Left ventricle myocardium inferior (tissue), 1 donor: ENCODE data around the gene ADGRG2. TPM values are rescaled to one million over a fixed set of nuclear protein-coding genes. Genes with fewer than 3 reads are reported as not detected.

ENCODE experiments used
- DNase-seq: peaks from one replicate; pipeline ENCODE4 v3.0.0-alpha.2; 2020
- H3K27ac ChIP-seq: fragments of 200-600 bp; replicated peaks from 2 replicates; pipeline ENCODE4 v1.8.0; 2021
- H3K27me3 ChIP-seq: fragments of 200-600 bp; 2 replicates; pipeline ENCODE4 v1.8.0; 2021; ENCODE audit warnings: low read depth
- H3K36me3 ChIP-seq: fragments of 200-600 bp; 2 replicates; pipeline ENCODE4 v1.8.0; 2021
- H3K4me1 ChIP-seq: fragments of 200-600 bp; 2 replicates; pipeline ENCODE4 v1.8.0; 2021
- H3K4me3 ChIP-seq: fragments of 200-600 bp; 2 replicates; pipeline ENCODE4 v1.8.0; 2021; ENCODE audit warnings: mild to moderate bottlenecking, moderate library complexity
- H3K9me3 ChIP-seq: fragments of 200-600 bp; replicated peaks from 2 replicates; pipeline ENCODE4 v1.8.0; 2021
- CTCF ChIP-seq: fragments of 200-600 bp; IDR thresholded peaks from 2 replicates; pipeline ENCODE4 v1.8.0; 2021; ENCODE audit warnings: antibody characterized with exemption, mild to moderate bottlenecking, borderline replicate concordance
- intact Hi-C: fragments of 100-400 bp; cut with micrococcal nuclease; formaldehyde crosslinking; loops from one replicate; pipeline ENCODE4 v1.11.0; 2022
- total RNA-seq: library from RNA; stranded (reverse); fragmentation: NEBNext Ultra II Directional; extraction: Animal tissue kit (Norgen Biotek cat#: 25700); gene quantifications from one replicate; pipeline ENCODE4 v1.2.1, GENCODE V29; 2021
- donor health status: DM: no; HTN: yes; CAD: no; lungs with severe emphysema.

The ADGRG2 gene
- total RNA-seq, 1 donor from 2014 or later: 0.16 TPM

GRCh38 chrX:19007868-19008267 lies 114.4 kb downstream of the ADGRG2 start:
- no peak for DNase-seq
- Histone ChIP-seq H3K27me3 (no peaks in the 10 kb centered on the region), H3K9me3 (no peaks in the 10 kb centered on the region), H3K4me1 (no peaks in the 10 kb centered on the region), H3K27ac (no peak overlapping the region), H3K36me3 (no peaks in the 10 kb centered on the region), H3K4me3 (no peak overlapping the region)
- no peak for TF ChIP-seq CTCF
- intact Hi-C loops: no loop called here

- no peak for DNase-seq
- Histone ChIP-seq H3K4me1 (no peaks in the 10 kb centered on the region), H3K36me3 (no peaks in the 10 kb centered on the region), H3K4me3 (no peak overlapping the region), H3K9me3 (no peaks in the 10 kb centered on the region), H3K27me3 (no peaks in the 10 kb centered on the region), H3K27ac (no peak overlapping the region)
- TF ChIP-seq CTCF: no peak
- intact Hi-C loops: no loop called here
Observed at GRCh38 chrX:19007011-19007410, 115.3 kb downstream of the ADGRG2 start.

GRCh38 chrX:19005909-19006308 lies 116.4 kb downstream of the ADGRG2 start:
- no peak for DNase-seq
- Histone ChIP-seq H3K4me3 (no peak overlapping the region), H3K4me1 (no peaks in the 10 kb centered on the region), H3K27me3 (no peaks in the 10 kb centered on the region), H3K27ac (no peak overlapping the region), H3K9me3 (no peaks in the 10 kb centered on the region), H3K36me3 (no peaks in the 10 kb centered on the region)
- intact Hi-C loops: no loop called here
- TF ChIP-seq CTCF: no peak

- no peaks in the 10 kb centered on the region for H3K36me3 ChIP-seq
- intact Hi-C loops: no loop called here
- no peak overlapping the region for H3K4me3 ChIP-seq
- DNase-seq: no peak
- no peak for TF ChIP-seq CTCF
- no peaks in the 10 kb centered on the region for H3K27me3 ChIP-seq
- H3K4me1 ChIP-seq: no peaks in the 10 kb centered on the region
- no peak overlapping the region for H3K27ac ChIP-seq
- no peaks in the 10 kb centered on the region for H3K9me3 ChIP-seq
Observed at GRCh38 chrX:19003756-19004155, 118.5 kb downstream of the ADGRG2 start.

GRCh38 chrX:18998653-18999052 lies 123.6 kb downstream of the ADGRG2 start:
- intact Hi-C loops: no loop called here
- no peaks in the 10 kb centered on the region for H3K4me1 ChIP-seq
- no peak overlapping the region for H3K4me3 ChIP-seq
- H3K27me3 ChIP-seq: no peaks in the 10 kb centered on the region
- H3K36me3 ChIP-seq: no peaks in the 10 kb centered on the region
- no peak for DNase-seq
- no peak for TF ChIP-seq CTCF
- no peak overlapping the region for H3K27ac ChIP-seq
- no peaks in the 10 kb centered on the region for H3K9me3 ChIP-seq

- Histone ChIP-seq H3K36me3 (no peaks in the 10 kb centered on the region), H3K9me3 (no peaks in the 10 kb centered on the region), H3K4me1 (no peaks in the 10 kb centered on the region), H3K4me3 (no peak overlapping the region), H3K27me3 (no peaks in the 10 kb centered on the region), H3K27ac (no peak overlapping the region)
- intact Hi-C loops: no loop called here
- no peak for DNase-seq
- TF ChIP-seq CTCF: no peak
Observed at GRCh38 chrX:18997916-18998315, 124.4 kb downstream of the ADGRG2 start.
